H7 (cell line): ENCODE measurements around the gene SGMS2. TPM values are rescaled to one million over a fixed set of nuclear protein-coding genes. Genes with fewer than 3 reads are reported as not detected.

ENCODE experiments used
- DNase-seq: peaks from one replicate; pipeline ENCODE4 v3.0.0; 2012
- H3K27me3 ChIP-seq: 2 replicates; pipeline ENCODE4 v1.6.0; 2011; ENCODE audit warnings: mild to moderate bottlenecking, low read length; ENCODE audit not compliant: control insufficient read depth, insufficient read depth
- H3K36me3 ChIP-seq: replicated peaks from 2 replicates; pipeline ENCODE4 v1.5.1; 2011; ENCODE audit warnings: low read length; ENCODE audit not compliant: control insufficient read depth, insufficient read depth
- H3K4me3 ChIP-seq: 2 replicates; pipeline ENCODE4 v1.5.1; 2011; ENCODE audit warnings: low read depth, mild to moderate bottlenecking, control low read depth, low read length, moderate library complexity; ENCODE audit not compliant: insufficient read depth
- total RNA-seq: library from RNA; depleted of rRNA; stranded (reverse); fragments of >200 nt; shearing (Covaris generic); gene quantifications from 2 replicates; pipeline ENCODE4 v1.2.3, GENCODE V29; 2014; rRNA removed

SGMS2 gene
- total RNA-seq: 0.17 and 0.37 TPM in 2 replicates

GRCh38 chr4:107824350-107825071 lies at the start of gene SGMS2:
Gene SGMS2 (plus strand): TSS chr4:107824932. CDS start chr4:107895554, 70,622 bp downstream.
- H3K4me3 ChIP-seq: peak within 1 kb of the TSS; percentile 57
- no peaks in the 10 kb centered on the region for H3K36me3 ChIP-seq
- peak; percentile 76 for DNase-seq
- H3K27me3 ChIP-seq: peaks cover 80% of the 10 kb centered on the region

- no peaks in the 10 kb centered on the region for H3K27me3 ChIP-seq
- no peak overlapping the region for H3K4me3 ChIP-seq
- H3K36me3 ChIP-seq: no peaks in the 10 kb centered on the region
- no peak for DNase-seq
These were observed 46.8 kb upstream of the SGMS2 start for GRCh38 chr4:107777890-107778289.

- no peaks in the 10 kb centered on the region for H3K36me3 ChIP-seq
- DNase-seq: no peak
- H3K4me3 ChIP-seq: no peak overlapping the region
- no peaks in the 10 kb centered on the region for H3K27me3 ChIP-seq
These were observed 45.8 kb upstream of the SGMS2 start for GRCh38 chr4:107778784-107779530.

GRCh38 chr4:107780665-107781064 lies 44.1 kb upstream of the SGMS2 start:
- no peak overlapping the region for H3K4me3 ChIP-seq
- no peak for DNase-seq
- no peaks in the 10 kb centered on the region for H3K36me3 ChIP-seq
- no peaks in the 10 kb centered on the region for H3K27me3 ChIP-seq

GRCh38 chr4:107791902-107792301 lies 32.8 kb upstream of the SGMS2 start:
- no peak for DNase-seq
- no peak overlapping the region for H3K4me3 ChIP-seq
- no peaks in the 10 kb centered on the region for H3K27me3 ChIP-seq

GRCh38 chr4:107792711-107793110 lies 32.0 kb upstream of the SGMS2 start:
- Histone ChIP-seq H3K36me3 (no peaks in the 10 kb centered on the region), H3K27me3 (no peaks in the 10 kb centered on the region), H3K4me3 (no peak overlapping the region)
- DNase-seq: no peak

More at GRCh38 chr4:107791902-107792301, 32.8 kb upstream of the SGMS2 start:
- H3K36me3 ChIP-seq: no peaks in the 10 kb centered on the region

- Histone ChIP-seq H3K4me3 (no peak overlapping the region), H3K36me3 (no peaks in the 10 kb centered on the region), H3K27me3 (no peaks in the 10 kb centered on the region)
- no peak for DNase-seq
These were observed 30.7 kb upstream of the SGMS2 start for GRCh38 chr4:107793996-107794395.

GRCh38 chr4:107799669-107800450 lies 24.9 kb upstream of the SGMS2 start:
- DNase-seq: no peak
- Histone ChIP-seq H3K4me3 (no peak overlapping the region), H3K27me3 (no peaks in the 10 kb centered on the region), H3K36me3 (no peaks in the 10 kb centered on the region)

- no peaks in the 10 kb centered on the region for H3K27me3 ChIP-seq
- DNase-seq: no peak
These were observed 24.0 kb upstream of the SGMS2 start for GRCh38 chr4:107800706-107801105.

GRCh38 chr4:107801766-107802211 lies 22.9 kb upstream of the SGMS2 start:
- Histone ChIP-seq H3K4me3 (no peak overlapping the region), H3K36me3 (no peaks in the 10 kb centered on the region), H3K27me3 (no peaks in the 10 kb centered on the region)
- no peak for DNase-seq

More at GRCh38 chr4:107800706-107801105, 24.0 kb upstream of the SGMS2 start:
- Histone ChIP-seq H3K36me3 (no peaks in the 10 kb centered on the region), H3K4me3 (no peak overlapping the region)

GRCh38 chr4:107804956-107805355 lies 19.8 kb upstream of the SGMS2 start:
- Histone ChIP-seq H3K4me3 (no peak overlapping the region), H3K36me3 (no peaks in the 10 kb centered on the region), H3K27me3 (peaks cover 2% of the 10 kb centered on the region; the same call in 1 of the 2 replicates)
- no peak for DNase-seq

GRCh38 chr4:107806196-107806595 lies 18.5 kb upstream of the SGMS2 start:
- no peak for DNase-seq
- Histone ChIP-seq H3K4me3 (no peak overlapping the region), H3K36me3 (no peaks in the 10 kb centered on the region), H3K27me3 (peaks cover 2% of the 10 kb centered on the region; the same call in 1 of the 2 replicates)

- no peaks in the 10 kb centered on the region for H3K36me3 ChIP-seq
- peaks cover 2% of the 10 kb centered on the region; the same call in 1 of the 2 replicates for H3K27me3 ChIP-seq
- no peak overlapping the region for H3K4me3 ChIP-seq
- DNase-seq: no peak
These were observed 16.2 kb upstream of the SGMS2 start for GRCh38 chr4:107808572-107808971.

GRCh38 chr4:107809210-107809609 lies 15.5 kb upstream of the SGMS2 start:
- H3K36me3 ChIP-seq: no peaks in the 10 kb centered on the region
- no peak overlapping the region for H3K4me3 ChIP-seq
- no peak for DNase-seq
- peaks cover 2% of the 10 kb centered on the region; the same call in 1 of the 2 replicates for H3K27me3 ChIP-seq
